Measurements from ENCODE around the gene CLDN9.

GRCh38 chr16:3027983-3028715 lies 15.4 kb downstream of the CLDN9 start:
- TF ChIP-seq EZH2 (IDR thresholded peaks at IDR 0.05; ENCODE audit: borderline replicate concordance, insufficient read depth, low read depth, low read length, poor library complexity, severe bottlenecking) (no peak), CTCF (IDR thresholded peaks at IDR 0.05) (peak; percentile 85)
